WTC11 (cell line): ENCODE results near the gene CHTF8. TPM values are rescaled to one million over a fixed set of nuclear protein-coding genes. Genes with fewer than 3 reads are reported as not detected.
A peak's percentile ranks its signal among the peaks of the same experiment; 100 is the strongest.

ENCODE experiments used
- ATAC-seq: fragments of 200-7000 bp; cut with Tn5 transposase; 2 replicates; pipeline ENCODE4 v1.10.0; 2021; ENCODE audit warnings: mild to moderate bottlenecking, moderate library complexity
- CTCF ChIA-PET: fragments of 300-600 bp; sonication (Branson Sonifier 250); formaldehyde crosslinking; loops from one replicate; lab custom pipeline; 2021; ENCODE audit warnings: antibody characterized with exemption; lab: Charles Lee
- POLR2A ChIA-PET: fragments of 350-600 bp; sonication (Branson Sonifier 250); formaldehyde crosslinking; loops from one replicate; lab custom pipeline; 2021; ENCODE audit warnings: antibody characterized with exemption; lab: Charles Lee
- DNase-seq: peaks from one replicate; pipeline ENCODE4 v3.0.0; 2021; ENCODE audit warnings: low spot score
- H3K27ac Mint-ChIP-seq: 2 replicates; pipeline ENCODE4 v1.8.0; 2021; ENCODE audit warnings: mixed read lengths
- H3K27me3 Mint-ChIP-seq: 2 replicates; pipeline ENCODE4 v1.8.0; 2021; ENCODE audit warnings: low read depth, mild to moderate bottlenecking, moderate library complexity, mixed read lengths
- H3K36me3 Mint-ChIP-seq: 2 replicates; pipeline ENCODE4 v1.8.0; 2021; ENCODE audit warnings: mixed read lengths
- H3K4me1 Mint-ChIP-seq: 2 replicates; pipeline ENCODE4 v1.8.0; 2022; ENCODE audit warnings: mixed read lengths
- H3K4me3 Mint-ChIP-seq: 2 replicates; pipeline ENCODE4 v1.8.0; 2021; ENCODE audit warnings: mild to moderate bottlenecking, moderate library complexity, mixed read lengths
- H3K9me3 Mint-ChIP-seq: 2 replicates; pipeline ENCODE4 v1.8.0; 2021; ENCODE audit warnings: mixed read lengths
- AFF4 ChIP-seq: sonication (generic); formaldehyde crosslinking; IDR thresholded peaks from 2 replicates; pipeline ENCODE4 v1.8.1; 2023; ENCODE audit warnings: mild to moderate bottlenecking, missing genetic modification reagents, borderline replicate concordance
- ARID4B ChIP-seq: sonication (generic); formaldehyde crosslinking; IDR thresholded peaks from 2 replicates; pipeline ENCODE4 v1.8.0; 2023; ENCODE audit warnings: missing genetic modification reagents, mild to moderate bottlenecking, borderline replicate concordance
- E2F5 ChIP-seq: sonication (generic); formaldehyde crosslinking; IDR thresholded peaks from 2 replicates; pipeline ENCODE4 v1.8.1; 2022; ENCODE audit warnings: mild to moderate bottlenecking, moderate library complexity, missing genetic modification reagents
- ELF4 ChIP-seq: sonication (generic); formaldehyde crosslinking; IDR thresholded peaks from 2 replicates; pipeline ENCODE4 v1.8.1; 2022; ENCODE audit warnings: low read depth, mild to moderate bottlenecking, moderate library complexity, missing genetic modification reagents
- ETV6 ChIP-seq: sonication (generic); formaldehyde crosslinking; IDR thresholded peaks from 2 replicates; pipeline ENCODE4 v1.8.1; 2022; ENCODE audit warnings: mild to moderate bottlenecking, missing genetic modification reagents
- GABPB1 ChIP-seq: sonication (generic); formaldehyde crosslinking; IDR thresholded peaks from 2 replicates; pipeline ENCODE4 v1.8.1; 2023; ENCODE audit warnings: mild to moderate bottlenecking, missing genetic modification reagents
- JUN ChIP-seq: sonication (generic); formaldehyde crosslinking; IDR thresholded peaks from 2 replicates; pipeline ENCODE4 v1.8.0; 2023; ENCODE audit warnings: mild to moderate bottlenecking, missing genetic modification reagents
- MAX ChIP-seq: sonication (generic); formaldehyde crosslinking; IDR thresholded peaks from 2 replicates; pipeline ENCODE4 v1.8.0; 2022; ENCODE audit warnings: mild to moderate bottlenecking, missing genetic modification reagents
- NFE2L1 ChIP-seq: sonication (generic); formaldehyde crosslinking; IDR thresholded peaks from 2 replicates; pipeline ENCODE4 v1.8.1; 2023; ENCODE audit warnings: missing genetic modification reagents
- SMAD4 ChIP-seq: sonication (generic); formaldehyde crosslinking; IDR thresholded peaks from 2 replicates; pipeline ENCODE4 v1.8.0; 2022; ENCODE audit warnings: mild to moderate bottlenecking, missing genetic modification reagents
- SP1 ChIP-seq: sonication (generic); formaldehyde crosslinking; conservative IDR thresholded peaks from 2 replicates; pipeline ENCODE4 v1.8.1; 2022; ENCODE audit warnings: missing genetic modification reagents
- STAT6 ChIP-seq: sonication (generic); formaldehyde crosslinking; conservative IDR thresholded peaks from 2 replicates; pipeline ENCODE4 v1.8.1; 2023; ENCODE audit warnings: mild to moderate bottlenecking, low read depth, missing genetic modification reagents, moderate library complexity
- TP53 ChIP-seq: sonication (generic); formaldehyde crosslinking; IDR thresholded peaks from 2 replicates; pipeline ENCODE4 v1.8.1; 2023; ENCODE audit warnings: mild to moderate bottlenecking, missing genetic modification reagents
- USF1 ChIP-seq: sonication (generic); formaldehyde crosslinking; IDR thresholded peaks from 2 replicates; pipeline ENCODE4 v1.8.0; 2022; ENCODE audit warnings: mild to moderate bottlenecking, missing genetic modification reagents
- ZNF281 ChIP-seq: sonication (generic); formaldehyde crosslinking; IDR thresholded peaks from 2 replicates; pipeline ENCODE4 v1.8.0; 2023; ENCODE audit warnings: mild to moderate bottlenecking, missing genetic modification reagents
- ZNF317 ChIP-seq: sonication (generic); formaldehyde crosslinking; IDR thresholded peaks from 2 replicates; pipeline ENCODE4 v1.8.1; 2023; ENCODE audit warnings: low read depth, mild to moderate bottlenecking, moderate library complexity, missing genetic modification reagents, borderline replicate concordance
- ZNF512 ChIP-seq: sonication (generic); formaldehyde crosslinking; IDR thresholded peaks from 2 replicates; pipeline ENCODE4 v1.8.1; 2022; ENCODE audit warnings: missing genetic modification reagents, borderline replicate concordance
- total RNA-seq: library from RNA; stranded (reverse); gene quantifications from 3 replicates; pipeline ENCODE4 v1.2.3, GENCODE V29; 2021

CHTF8 gene
- total RNA-seq, 1 experiment from 2014 or later: 115 TPM

GRCh38 chr16:69108064-69108904 lies 24.1 kb downstream of the CHTF8 start:
- Mint-ChIP-seq H3K27me3 (peaks cover 6% of the 10 kb centered on the region; the same call in 1 of the 2 replicates), H3K36me3 (peaks cover 36% of the 10 kb centered on the region), H3K4me3 (peak overlapping the region; percentile 88), H3K9me3 (no peaks in the 10 kb centered on the region), H3K4me1 (peaks cover 57% of the 10 kb centered on the region), H3K27ac (peak overlapping the region; percentile 80)
- DNase-seq: peak; percentile 40
- ChIA-PET CTCF (interaction anchor here (0.9 to 1.9 kb wide), 12 partner anchors 10 to 206 kb away, joined by 3 to 9 read pairs (median 4); no protein-coding TSS in a partner anchor), POLR2A (interaction anchor here (0.7 to 0.9 kb wide), 3 partner anchors 10 to 30 kb away, joined by 3 read pairs; no protein-coding TSS in a partner anchor)
- peak; percentile 12 for ATAC-seq
- peak; percentile 68; the same call in 1 of the 2 replicates for TF ChIP-seq ETV6 (CRISPR knock-in tag)
- TF ChIP-seq AFF4: no peak
- TF ChIP-seq GABPB1 (CRISPR knock-in tag): no peak
- 0 out of 2 replicates have a peak, but pooled peaks have one; percentile 25 for TF ChIP-seq ARID4B
- no peak for TF ChIP-seq ZNF512 (CRISPR knock-in tag)
- TF ChIP-seq TP53: 0 out of 2 replicates have a peak, but pooled peaks have one; percentile 44
- no peak for TF ChIP-seq ZNF317 (CRISPR knock-in tag)
- 0 out of 2 replicates have a peak, but pooled peaks have one; percentile 41 for TF ChIP-seq USF1 (CRISPR knock-in tag)
- peak; percentile 63 for TF ChIP-seq MAX (CRISPR knock-in tag)
- no peak for TF ChIP-seq E2F5 (CRISPR knock-in tag)
- peak; percentile 14; the same call in 1 of the 2 replicates for TF ChIP-seq STAT6 (CRISPR knock-in tag)
- no peak for TF ChIP-seq JUN (CRISPR knock-in tag)
- TF ChIP-seq NFE2L1 (CRISPR knock-in tag): peak; percentile 28; the same call in 1 of the 2 replicates
- peak; percentile 42; the same call in 1 of the 2 replicates for TF ChIP-seq SMAD4 (CRISPR knock-in tag)
- no peak for TF ChIP-seq ZNF281 (CRISPR knock-in tag)
- no peak for TF ChIP-seq ELF4 (CRISPR knock-in tag)
- TF ChIP-seq SP1 (CRISPR knock-in tag): peak; percentile 53; the same call in 1 of the 2 replicates
